HepG2 (cell line): ENCODE measurements around the gene MMP25. TPM values are rescaled to one million over a fixed set of nuclear protein-coding genes. Genes with fewer than 3 reads are reported as not detected.

Experiments used
- ARID4A ChIP-seq: sonication (generic); formaldehyde crosslinking; IDR thresholded peaks from 2 replicates; pipeline ENCODE4 v1.5.0; 2020; ENCODE audit warnings: mild to moderate bottlenecking, missing genetic modification reagents, borderline replicate concordance
- FOXP4 ChIP-seq: sonication (generic); formaldehyde crosslinking; IDR thresholded peaks from 2 replicates; pipeline ENCODE4 v1.4.0; 2020; ENCODE audit warnings: missing genetic modification reagents
- HDAC1 ChIP-seq: sonication (generic); formaldehyde crosslinking; IDR thresholded peaks from 2 replicates; pipeline ENCODE4 v1.5.1; 2020; ENCODE audit warnings: mild to moderate bottlenecking, missing genetic modification reagents
- HNRNPLL ChIP-seq: fragments of 200-400 bp; formaldehyde crosslinking; IDR thresholded peaks from 2 replicates; pipeline ENCODE4 v1.6.1; 2017; ENCODE audit warnings: mild to moderate bottlenecking, low read depth, low read length; ENCODE audit not compliant: poor library complexity, severe bottlenecking
- HOXA3 ChIP-seq: sonication (generic); formaldehyde crosslinking; IDR thresholded peaks from 2 replicates; pipeline ENCODE4 v1.5.0; 2020; ENCODE audit warnings: missing genetic modification reagents
- POLR2G ChIP-seq: fragments of 200-400 bp; formaldehyde crosslinking; IDR thresholded peaks from 2 replicates; pipeline ENCODE4 v1.6.1; 2018; ENCODE audit warnings: mild to moderate bottlenecking, low read depth, low read length, moderate library complexity
- RBFOX2 ChIP-seq: fragments of 200-400 bp; formaldehyde crosslinking; IDR thresholded peaks from 2 replicates; pipeline ENCODE4 v1.6.1; 2017; ENCODE audit warnings: low read depth, mild to moderate bottlenecking, low read length
- TAF1 ChIP-seq: sonication (generic); formaldehyde crosslinking; IDR thresholded peaks from 2 replicates; pipeline ENCODE4 v1.4.0; 2020; ENCODE audit warnings: missing genetic modification reagents
- YEATS4 ChIP-seq: sonication (generic); formaldehyde crosslinking; IDR thresholded peaks from 2 replicates; pipeline ENCODE4 v1.4.0; 2020; ENCODE audit warnings: missing genetic modification reagents, borderline replicate concordance
- ZBTB21 ChIP-seq: sonication (generic); formaldehyde crosslinking; IDR thresholded peaks from 2 replicates; pipeline ENCODE4 v1.4.0; 2020; ENCODE audit warnings: missing genetic modification reagents
- ZFY ChIP-seq: sonication (generic); formaldehyde crosslinking; IDR thresholded peaks from 2 replicates; pipeline ENCODE4 v1.4.0; 2020; ENCODE audit warnings: missing genetic modification reagents
- ZNF276 ChIP-seq: sonication (generic); formaldehyde crosslinking; IDR thresholded peaks from 2 replicates; pipeline ENCODE4 v1.4.0; 2020; ENCODE audit warnings: mild to moderate bottlenecking, low read depth, missing genetic modification reagents
- ZNF30 ChIP-seq: sonication (generic); formaldehyde crosslinking; IDR thresholded peaks from 2 replicates; pipeline ENCODE4 v1.5.0; 2020; ENCODE audit warnings: mild to moderate bottlenecking, missing genetic modification reagents
- ZNF430 ChIP-seq: sonication (generic); formaldehyde crosslinking; IDR thresholded peaks from 2 replicates; pipeline ENCODE4 v1.9.0; 2021; ENCODE audit warnings: mild to moderate bottlenecking, missing genetic modification reagents
- ZNF556 ChIP-seq: sonication (generic); formaldehyde crosslinking; IDR thresholded peaks from 2 replicates; pipeline ENCODE4 v1.4.0; 2020; ENCODE audit warnings: mild to moderate bottlenecking, missing genetic modification reagents, borderline replicate concordance
- ZNF883 ChIP-seq: sonication (generic); formaldehyde crosslinking; IDR thresholded peaks from 2 replicates; pipeline ENCODE4 v1.5.1; 2020; ENCODE audit warnings: mild to moderate bottlenecking, missing genetic modification reagents; ENCODE audit errors: not compliant biosample characterization
- ZSCAN30 ChIP-seq: sonication (generic); formaldehyde crosslinking; IDR thresholded peaks from 2 replicates; pipeline ENCODE4 v1.5.0; 2020; ENCODE audit warnings: mild to moderate bottlenecking, missing genetic modification reagents
- polyA plus RNA-seq, 8 experiments: library from polyadenylated mRNA; depleted of rRNA in 3 of 8; stranded (reverse) in 7 of 8; unstranded in 1 of 8; fragments of >200 nt; fragmentation: Illumina TruSeq in 4 of 8; extraction: Trizol in 4 of 8; gene quantifications; 2 replicates each; pipeline versions ENCODE4 v1.2.1 to v1.2.3, GENCODE V29; 2011 to 2016; ENCODE audit warnings: low read depth in 4 of 8, missing spikeins in 1 of 8, mixed read lengths in 1 of 8; ENCODE audit not compliant: insufficient read depth in 1 of 8
- total RNA-seq, 5 experiments: library from RNA; depleted of rRNA; stranded (reverse); fragments of >200 nt; fragmentation: Illumina TruSeq; extraction: Trizol; gene quantifications; 2 replicates each; pipeline ENCODE4 v1.2.3, GENCODE V29; 2016; ENCODE audit warnings: low read depth in 1 of 5
- TF ChIP-seq, protein P1 (sequence below), 2 experiments: IDR thresholded peaks; 2 replicates each; pipeline ENCODE4 v1.6.1; 2011 to 2012; ENCODE audit warnings: low read length in 2 of 2, borderline replicate concordance in 1 of 2, low read depth in 1 of 2, mild to moderate bottlenecking in 1 of 2, moderate library complexity in 1 of 2

MMP25 gene
- total and polyA plus RNA-seq, 2 of the 13 experiments (the other 11 are each of a cell fraction or from before 2014, with no cell fraction given), result 0.04 to 0.08 TPM

- TF ChIP-seq HDAC1 (CRISPR knock-in tag) (peak; percentile 46), ZNF276 (CRISPR knock-in tag) (no peak), ZNF556 (CRISPR knock-in tag) (no peak), FOXP4 (CRISPR knock-in tag) (no peak), ZSCAN30 (CRISPR knock-in tag) (no peak), ZNF30 (CRISPR knock-in tag) (peak; percentile 41; the same call in 1 of the 2 replicates), POLR2G (peak; percentile 86), HOXA3 (CRISPR knock-in tag) (peak; percentile 26; the same call in 1 of the 2 replicates), ARID4A (CRISPR knock-in tag) (peak; percentile 78; the same call in 1 of the 2 replicates), HNRNPLL (peak; percentile 77), TAF1 (CRISPR knock-in tag) (peak; percentile 89), ZFY (CRISPR knock-in tag) (peak; percentile 58), ZNF883 (CRISPR knock-in tag) (peak; percentile 53), RBFOX2 (peak; percentile 91), YEATS4 (CRISPR knock-in tag) (peak; percentile 36), ZNF430 (CRISPR knock-in tag) (0 out of 2 replicates have a peak, but pooled peaks have one; percentile 13), ZBTB21 (no peak)
- TF ChIP-seq, protein P1, sequence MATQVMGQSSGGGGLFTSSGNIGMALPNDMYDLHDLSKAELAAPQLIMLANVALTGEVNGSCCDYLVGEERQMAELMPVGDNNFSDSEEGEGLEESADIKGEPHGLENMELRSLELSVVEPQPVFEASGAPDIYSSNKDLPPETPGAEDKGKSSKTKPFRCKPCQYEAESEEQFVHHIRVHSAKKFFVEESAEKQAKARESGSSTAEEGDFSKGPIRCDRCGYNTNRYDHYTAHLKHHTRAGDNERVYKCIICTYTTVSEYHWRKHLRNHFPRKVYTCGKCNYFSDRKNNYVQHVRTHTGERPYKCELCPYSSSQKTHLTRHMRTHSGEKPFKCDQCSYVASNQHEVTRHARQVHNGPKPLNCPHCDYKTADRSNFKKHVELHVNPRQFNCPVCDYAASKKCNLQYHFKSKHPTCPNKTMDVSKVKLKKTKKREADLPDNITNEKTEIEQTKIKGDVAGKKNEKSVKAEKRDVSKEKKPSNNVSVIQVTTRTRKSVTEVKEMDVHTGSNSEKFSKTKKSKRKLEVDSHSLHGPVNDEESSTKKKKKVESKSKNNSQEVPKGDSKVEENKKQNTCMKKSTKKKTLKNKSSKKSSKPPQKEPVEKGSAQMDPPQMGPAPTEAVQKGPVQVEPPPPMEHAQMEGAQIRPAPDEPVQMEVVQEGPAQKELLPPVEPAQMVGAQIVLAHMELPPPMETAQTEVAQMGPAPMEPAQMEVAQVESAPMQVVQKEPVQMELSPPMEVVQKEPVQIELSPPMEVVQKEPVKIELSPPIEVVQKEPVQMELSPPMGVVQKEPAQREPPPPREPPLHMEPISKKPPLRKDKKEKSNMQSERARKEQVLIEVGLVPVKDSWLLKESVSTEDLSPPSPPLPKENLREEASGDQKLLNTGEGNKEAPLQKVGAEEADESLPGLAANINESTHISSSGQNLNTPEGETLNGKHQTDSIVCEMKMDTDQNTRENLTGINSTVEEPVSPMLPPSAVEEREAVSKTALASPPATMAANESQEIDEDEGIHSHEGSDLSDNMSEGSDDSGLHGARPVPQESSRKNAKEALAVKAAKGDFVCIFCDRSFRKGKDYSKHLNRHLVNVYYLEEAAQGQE (IDR thresholded peaks at IDR 0.05; ENCODE audit: borderline replicate concordance in 1 of 2, low read depth in 1 of 2, low read length in 2 of 2), result peak in 1 of 2 experiments; percentile 40; a peak in 1 of 4 replicates
Measured at GRCh38 chr16:3020247-3020603, 26.1 kb upstream of the MMP25 start, which contains the start of gene TNFRSF12A (continued).
